GM23338 (cell line): ENCODE results near the gene FHIT. TPM values are rescaled to one million over a fixed set of nuclear protein-coding genes. Genes with fewer than 3 reads are reported as not detected.

Experiments used
- ATAC-seq: fragments of 200-7000 bp; cut with Tn5 transposase; 3 replicates; pipeline ENCODE4 v1.9.1; 2020
- DNase-seq: peaks from one replicate; pipeline ENCODE4 v3.0.0-alpha.2; 2015; ENCODE audit warnings: low spot score
- H2AFZ ChIP-seq: fragments of 200-600 bp; sonication (generic); 2 replicates; pipeline ENCODE4 v1.8.0; 2016; ENCODE audit warnings: antibody characterized with exemption, mild to moderate bottlenecking, moderate library complexity
- H3F3A ChIP-seq: fragments of 200-600 bp; sonication (generic); replicated peaks from 2 replicates; pipeline ENCODE4 v1.8.0; 2017; ENCODE audit warnings: antibody characterized with exemption, mixed run types, low read depth
- H3K27ac ChIP-seq: fragments of 200-600 bp; sonication (generic); 2 replicates; pipeline ENCODE4 v1.6.1; 2016; ENCODE audit warnings: low read depth
- H3K27me3 ChIP-seq: fragments of 200-600 bp; sonication (generic); 2 replicates; pipeline ENCODE4 v1.8.0; 2016; ENCODE audit warnings: mild to moderate bottlenecking, mixed run types, moderate library complexity; ENCODE audit not compliant: insufficient read depth
- H3K36me3 ChIP-seq: fragments of 200-600 bp; sonication (generic); 2 replicates; pipeline ENCODE4 v1.8.0; 2016; ENCODE audit warnings: mild to moderate bottlenecking; ENCODE audit not compliant: insufficient read depth
- H3K4me1 ChIP-seq: fragments of 200-600 bp; sonication (generic); 2 replicates; pipeline ENCODE4 v1.8.0; 2016; ENCODE audit warnings: mild to moderate bottlenecking, moderate library complexity; ENCODE audit not compliant: insufficient read depth
- H3K4me2 ChIP-seq: fragments of 200-600 bp; sonication (generic); 2 replicates; pipeline ENCODE4 v1.7.1; 2017; ENCODE audit warnings: mixed run types
- H3K4me3 ChIP-seq: fragments of 200-600 bp; sonication (generic); 2 replicates; pipeline ENCODE4 v1.6.1; 2016; ENCODE audit warnings: mixed run types
- H3K79me2 ChIP-seq: fragments of 200-600 bp; sonication (generic); replicated peaks from 2 replicates; pipeline ENCODE4 v1.8.0; 2017; ENCODE audit warnings: mild to moderate bottlenecking; ENCODE audit not compliant: insufficient read depth
- H3K9me2 ChIP-seq: fragments of 200-600 bp; sonication (generic); 2 replicates; pipeline ENCODE4 v1.8.0; 2017; ENCODE audit not compliant: insufficient read depth
- H4K20me1 ChIP-seq: fragments of 200-600 bp; sonication (generic); replicated peaks from 2 replicates; pipeline ENCODE4 v1.8.0; 2017; ENCODE audit warnings: mild to moderate bottlenecking; ENCODE audit not compliant: insufficient read depth
- H3K27ac Mint-ChIP-seq: 2 replicates; pipeline ENCODE4 v1.8.0; 2020; ENCODE audit warnings: inconsistent platforms, mild to moderate bottlenecking, moderate library complexity, mixed read lengths
- H3K27me3 Mint-ChIP-seq: 3 replicates; pipeline ENCODE4 v1.8.0; 2022; ENCODE audit warnings: low read depth, mild to moderate bottlenecking, moderate library complexity, mixed read lengths, inconsistent platforms; ENCODE audit not compliant: insufficient read depth, poor library complexity
- H3K36me3 Mint-ChIP-seq: 3 replicates; pipeline ENCODE4 v1.8.0; 2021; ENCODE audit warnings: low read depth, mild to moderate bottlenecking, inconsistent platforms, moderate library complexity, mixed read lengths
- H3K4me1 Mint-ChIP-seq: 3 replicates; pipeline ENCODE4 v1.8.0; 2020; ENCODE audit warnings: mild to moderate bottlenecking, inconsistent platforms, mixed read lengths
- H3K4me3 Mint-ChIP-seq: 3 replicates; pipeline ENCODE4 v1.8.0; 2021; ENCODE audit warnings: moderate library complexity, mild to moderate bottlenecking, inconsistent platforms, mixed read lengths
- H3K9me3 Mint-ChIP-seq: 3 replicates; pipeline ENCODE4 v1.8.0; 2020; ENCODE audit warnings: moderate library complexity, mild to moderate bottlenecking, inconsistent platforms, mixed read lengths
- CREB1 ChIP-seq: fragments of 250-450 bp; sonication (Bioruptor Pico); IDR thresholded peaks from 2 replicates; pipeline ENCODE4 v1.5.0; 2020; ENCODE audit warnings: low read depth, mild to moderate bottlenecking, moderate library complexity
- CTCF ChIP-seq, 2 experiments: fragments of 200-600 bp in 1 of 2; sonication (generic) in 1 of 2; conservative IDR thresholded peaks; 2 replicates each; pipeline versions ENCODE4 v1.5.1 to v1.6.1; 2016 to 2017; ENCODE audit warnings: antibody characterized with exemption in 2 of 2, low read depth in 2 of 2, mild to moderate bottlenecking in 2 of 2, moderate library complexity in 1 of 2
- ETS1 ChIP-seq: IDR thresholded peaks from 2 replicates; pipeline ENCODE4 v1.6.1; 2016; ENCODE audit warnings: antibody characterized with exemption
- EZH2 ChIP-seq: fragments of 200-600 bp; sonication (generic); IDR thresholded peaks from one replicate; pipeline ENCODE4 v1.8.0; 2017; ENCODE audit warnings: antibody characterized with exemption, mild to moderate bottlenecking, low read depth; ENCODE audit not compliant: unreplicated experiment
- EZH2phosphoT487 ChIP-seq: fragments of 200-600 bp; sonication (generic); IDR thresholded peaks from one replicate; pipeline ENCODE4 v1.8.1; 2018; ENCODE audit warnings: antibody characterized with exemption; ENCODE audit not compliant: unreplicated experiment
- JUNB ChIP-seq: IDR thresholded peaks from one replicate; pipeline ENCODE4 v1.6.1; 2016; ENCODE audit warnings: antibody characterized with exemption; ENCODE audit not compliant: unreplicated experiment
- NANOG ChIP-seq: IDR thresholded peaks from 2 replicates; pipeline ENCODE4 v1.6.1; 2016; ENCODE audit warnings: antibody characterized with exemption, borderline replicate concordance
- POLR2AphosphoS5 ChIP-seq: IDR thresholded peaks from 2 replicates; pipeline ENCODE4 v1.6.1; 2016; ENCODE audit warnings: antibody characterized with exemption, low read depth
- REST ChIP-seq: IDR thresholded peaks from one replicate; pipeline ENCODE4 v1.6.1; 2018; ENCODE audit warnings: antibody characterized with exemption; ENCODE audit not compliant: unreplicated experiment
- STAT1 ChIP-seq: IDR thresholded peaks from one replicate; pipeline ENCODE4 v1.6.1; 2016; ENCODE audit warnings: antibody characterized with exemption; ENCODE audit not compliant: unreplicated experiment
- ZNF114 ChIP-seq: fragments of 250-450 bp; sonication (Bioruptor Pico); IDR thresholded peaks from 2 replicates; pipeline ENCODE4 v1.5.0; 2020; ENCODE audit warnings: mild to moderate bottlenecking, moderate library complexity
- ZNF331 ChIP-seq: fragments of 250-450 bp; sonication (Bioruptor Pico); IDR thresholded peaks from 2 replicates; pipeline ENCODE4 v1.5.0; 2020; ENCODE audit warnings: low read depth, mild to moderate bottlenecking, moderate library complexity
- polyA plus RNA-seq: library from polyadenylated mRNA; unstranded; fragments of >200 nt; fragmentation: Nextera tagmentation; extraction: Ambion mirVana; gene quantifications from 2 replicates; pipeline ENCODE4 v1.2.1, GENCODE V29; 2016
- total RNA-seq: library from RNA; depleted of rRNA; stranded (reverse); fragments of >200 nt; shearing (Covaris generic); gene quantifications from 2 replicates; pipeline ENCODE4 v1.2.3, GENCODE V29; 2014

FHIT gene
- total and polyA plus RNA-seq, 2 experiments from 2014 or later: 3.0 to 8.3 TPM

GRCh38 chr3:60501314-60501713 is 749.9 kb downstream of the FHIT start:
- Mint-ChIP-seq H3K27ac (no peak overlapping the region), H3K4me3 (no peak overlapping the region), H3K4me1 (no peaks in the 10 kb centered on the region), H3K9me3 (no peaks in the 10 kb centered on the region), H3K27me3 (no peaks in the 10 kb centered on the region), H3K36me3 (no peaks in the 10 kb centered on the region)
- H4K20me1 ChIP-seq: no peaks in the 10 kb centered on the region
- no peaks in the 10 kb centered on the region for H3K4me1 ChIP-seq
- TF ChIP-seq ETS1: no peak
- TF ChIP-seq POLR2AphosphoS5: no peak
- no peak for TF ChIP-seq NANOG
- no peak for TF ChIP-seq ZNF331 (CRISPR knock-in tag)
- TF ChIP-seq EZH2: no peak
- TF ChIP-seq JUNB: no peak
- no peak for TF ChIP-seq STAT1
- TF ChIP-seq CREB1 (CRISPR knock-in tag): no peak
- TF ChIP-seq ZNF114 (CRISPR knock-in tag): no peak
- TF ChIP-seq CTCF (conservative IDR thresholded peaks at IDR 0.05; ENCODE audit: low read depth in 2 of 2): no peak
- H2AFZ ChIP-seq: no peak overlapping the region
- ATAC-seq: no peak
- no peaks in the 10 kb centered on the region for H3K79me2 ChIP-seq
- H3K4me3 ChIP-seq: no peak overlapping the region
- no peak for DNase-seq
- H3K9me2 ChIP-seq: peaks cover 10% of the 10 kb centered on the region
- H3F3A ChIP-seq: no peaks in the 10 kb centered on the region
- H3K4me2 ChIP-seq: no peak overlapping the region
- no peaks in the 10 kb centered on the region for H3K27me3 ChIP-seq
- H3K36me3 ChIP-seq: no peaks in the 10 kb centered on the region
- H3K27ac ChIP-seq: no peak overlapping the region

GRCh38 chr3:60497902-60498301 is 753.4 kb downstream of the FHIT start:
- DNase-seq: no peak
- Histone ChIP-seq H2AFZ (no peak overlapping the region), H3F3A (no peaks in the 10 kb centered on the region), H3K27ac (no peak overlapping the region), H3K27me3 (no peaks in the 10 kb centered on the region), H3K79me2 (no peaks in the 10 kb centered on the region), H3K4me2 (no peak overlapping the region), H3K9me2 (peaks cover 4% of the 10 kb centered on the region; the same call in 1 of the 2 replicates), H3K4me3 (no peak overlapping the region), H3K4me1 (peaks cover 5% of the 10 kb centered on the region; the same call in 1 of the 2 replicates), H4K20me1 (no peaks in the 10 kb centered on the region), H3K36me3 (no peaks in the 10 kb centered on the region)
- ATAC-seq: no peak
- Mint-ChIP-seq H3K4me3 (no peak overlapping the region), H3K27me3 (no peaks in the 10 kb centered on the region), H3K9me3 (no peaks in the 10 kb centered on the region), H3K4me1 (no peaks in the 10 kb centered on the region), H3K36me3 (no peaks in the 10 kb centered on the region), H3K27ac (no peak overlapping the region)
- TF ChIP-seq STAT1 (no peak), ZNF331 (CRISPR knock-in tag) (no peak), ETS1 (no peak), CTCF (conservative IDR thresholded peaks at IDR 0.05; ENCODE audit: low read depth in 2 of 2) (no peak), POLR2AphosphoS5 (no peak), NANOG (no peak), EZH2 (no peak), JUNB (no peak), CREB1 (CRISPR knock-in tag) (no peak), ZNF114 (CRISPR knock-in tag) (no peak), EZH2phosphoT487 (no peak), REST (no peak)
